GM21515 (cell line): ENCODE results near the gene EBF3.
"Not testable (repeated sequence)": the region's sequence is repeated elsewhere in the genome, so short reads cannot be mapped to it uniquely, and the experiment has no call there.

Experiments used
- ATAC-seq: cut with Tn5 transposase; IDR thresholded peaks from one replicate; pipeline ENCODE4 v1.9.1; 2021; ENCODE audit not compliant: unreplicated experiment

The EBF3 gene

GRCh38 chr10:129929343-129930292 lies 34.5 kb downstream of the EBF3 start:
- ATAC-seq: no peak

- ATAC-seq: no peak
These were observed 36.5 kb downstream of the EBF3 start for GRCh38 chr10:129927351-129928120.

GRCh38 chr10:129926066-129927055 lies 37.7 kb downstream of the EBF3 start:
- ATAC-seq: no peak

GRCh38 chr10:129924375-129925085 lies 39.5 kb downstream of the EBF3 start:
- no peak for ATAC-seq

- ATAC-seq: no peak
These were observed 41.4 kb downstream of the EBF3 start for GRCh38 chr10:129922598-129923123.

GRCh38 chr10:129921801-129922597 lies 42.1 kb downstream of the EBF3 start:
- ATAC-seq: no peak

- no peak for ATAC-seq
These were observed 42.9 kb downstream of the EBF3 start for GRCh38 chr10:129921065-129921670.

- ATAC-seq: not testable (repeated sequence)
These were observed 43.9 kb downstream of the EBF3 start for GRCh38 chr10:129920187-129920586.

GRCh38 chr10:129919358-129919757 lies 44.7 kb downstream of the EBF3 start:
- ATAC-seq: no peak

- ATAC-seq: no peak
These were observed 45.2 kb downstream of the EBF3 start for GRCh38 chr10:129918836-129919235.

GRCh38 chr10:129918401-129918800 lies 45.7 kb downstream of the EBF3 start:
- no peak for ATAC-seq

GRCh38 chr10:129917936-129918335 lies 46.1 kb downstream of the EBF3 start:
- ATAC-seq: no peak

GRCh38 chr10:129916506-129916995 lies 47.5 kb downstream of the EBF3 start:
- ATAC-seq: no peak

GRCh38 chr10:129915526-129916378 lies 48.3 kb downstream of the EBF3 start:
- no peak for ATAC-seq

GRCh38 chr10:129914960-129915359 lies 49.1 kb downstream of the EBF3 start:
- ATAC-seq: no peak

GRCh38 chr10:129914153-129914855 lies 49.8 kb downstream of the EBF3 start:
- ATAC-seq: no peak
